GM18498 (cell line): ENCODE data around the gene CBFA2T3.

ENCODE experiments used
- ATAC-seq: cut with Tn5 transposase; IDR thresholded peaks from one replicate; pipeline ENCODE4 v1.9.1; 2021; ENCODE audit warnings: mild to moderate bottlenecking, moderate library complexity; ENCODE audit not compliant: unreplicated experiment

CBFA2T3 gene

GRCh38 chr16:88826070-88826840, 150.8 kb downstream of the CBFA2T3 start:
- ATAC-seq: no peak

- ATAC-seq: no peak
Measured at GRCh38 chr16:88825146-88825545, 151.9 kb downstream of the CBFA2T3 start.
